RWPE1 (cell line): ENCODE results near the gene CTRL.
A peak's percentile ranks its signal among the peaks of the same experiment; 100 is the strongest.

Source experiments
- CTCF ChIA-PET: fragments of 350-600 bp; sonication (Branson Sonifier 250); formaldehyde crosslinking; extraction: SDS; loops from one replicate; lab custom pipeline; 2021; lab: Yijun Ruan, JAX
- POLR2A ChIA-PET: fragments of 400-600 bp; formaldehyde crosslinking; extraction: SDS; loops from one replicate; lab custom pipeline; 2020; ENCODE audit warnings: antibody characterized with exemption; ENCODE audit not compliant: low non-redundant PET; lab: Yijun Ruan, JAX
- DNase-seq: peaks from one replicate; pipeline ENCODE4 v3.0.0; 2012; ENCODE audit warnings: low spot score
- H3K27ac ChIP-seq: fragments of 450-650 bp; 2 replicates; pipeline ENCODE4 v1.5.1; 2017
- CTCF ChIP-seq: fragments of 450-650 bp; conservative IDR thresholded peaks from 2 replicates; pipeline ENCODE4 v1.5.1; 2017; ENCODE audit warnings: low read depth, mild to moderate bottlenecking

Gene CTRL

GRCh38 chr16:67953641-67954375 lies 22.1 kb upstream of the CTRL start:
- ChIA-PET POLR2A (no interaction called here), CTCF (interaction anchor here (0.7 to 3.4 kb wide), 2 partner anchors 12 to 488 kb away, joined by 3 to 12 read pairs; no protein-coding TSS in a partner anchor)
- peak overlapping the region; percentile 40 for H3K27ac ChIP-seq
- no peak for DNase-seq
- TF ChIP-seq CTCF = no peak

GRCh38 chr16:67951485-67951884 lies 19.8 kb upstream of the CTRL start:
- no peak for TF ChIP-seq CTCF
- peak overlapping the region; percentile 29 for H3K27ac ChIP-seq
- CTCF ChIA-PET = interaction anchor here (3.4 kb wide), 1 partner anchor 9 kb away, joined by 12 read pairs; no protein-coding TSS in a partner anchor
- POLR2A ChIA-PET = interaction anchor here (0.7 kb wide), 1 partner anchor 15 kb away, joined by 3 read pairs; no protein-coding TSS in a partner anchor
- no peak for DNase-seq

GRCh38 chr16:67950335-67950843 lies 18.7 kb upstream of the CTRL start:
- POLR2A ChIA-PET = interaction anchor here (0.7 kb wide), 1 partner anchor 16 kb away, joined by 3 read pairs; no protein-coding TSS in a partner anchor

GRCh38 chr16:67949645-67950044 lies 18.0 kb upstream of the CTRL start:
- H3K27ac ChIP-seq = peak overlapping the region; percentile 27; the same call in 1 of the 2 replicates
- TF ChIP-seq CTCF = no peak
- no peak for DNase-seq
- CTCF ChIA-PET = interaction anchor here (1.1 to 1.2 kb wide), 2 partner anchors 91 to 133 kb away, joined by 3 to 4 read pairs; no protein-coding TSS in a partner anchor
- POLR2A ChIA-PET = no interaction called here

More at GRCh38 chr16:67950335-67950843, 18.7 kb upstream of the CTRL start:
- no peak for DNase-seq
- CTCF ChIA-PET = interaction anchor here (0.6 to 3.4 kb wide), 5 partner anchors 8 to 1280 kb away, joined by 3 to 12 read pairs (median 4); no protein-coding TSS in a partner anchor
- H3K27ac ChIP-seq = no peak overlapping the region
- TF ChIP-seq CTCF = no peak

- CTCF ChIA-PET = interaction anchor here (0.6 kb wide), 1 partner anchor 180 kb away, joined by 4 read pairs; no protein-coding TSS in a partner anchor
- no peak for TF ChIP-seq CTCF
- DNase-seq = no peak
- POLR2A ChIA-PET = no interaction called here
- peak overlapping the region; percentile 27 for H3K27ac ChIP-seq
Measured at GRCh38 chr16:67948015-67948414, 16.4 kb upstream of the CTRL start.

- POLR2A ChIA-PET = no interaction called here
- no peak for DNase-seq
- H3K27ac ChIP-seq = peak overlapping the region; percentile 11
- CTCF ChIA-PET = interaction anchor here (0.5 to 0.6 kb wide), 2 partner anchors 42 to 406 kb away, joined by 3 read pairs; no protein-coding TSS in a partner anchor
- no peak for TF ChIP-seq CTCF
Measured at GRCh38 chr16:67946966-67947558, 15.4 kb upstream of the CTRL start.
